ENCODE data around the gene TMEM91. TPM values are rescaled to one million over a fixed set of nuclear protein-coding genes. Genes with fewer than 3 reads are reported as not detected.
A peak's percentile ranks its signal among the peaks of the same experiment; 100 is the strongest.
"Not testable (repeated sequence)": the region's sequence is repeated elsewhere in the genome, so short reads cannot be mapped to it uniquely, and the experiment has no call there.

The TMEM91 gene
- total and polyA plus RNA-seq, 2 experiments from 2014 or later: 27.5 to 51.8 TPM

DNA sequence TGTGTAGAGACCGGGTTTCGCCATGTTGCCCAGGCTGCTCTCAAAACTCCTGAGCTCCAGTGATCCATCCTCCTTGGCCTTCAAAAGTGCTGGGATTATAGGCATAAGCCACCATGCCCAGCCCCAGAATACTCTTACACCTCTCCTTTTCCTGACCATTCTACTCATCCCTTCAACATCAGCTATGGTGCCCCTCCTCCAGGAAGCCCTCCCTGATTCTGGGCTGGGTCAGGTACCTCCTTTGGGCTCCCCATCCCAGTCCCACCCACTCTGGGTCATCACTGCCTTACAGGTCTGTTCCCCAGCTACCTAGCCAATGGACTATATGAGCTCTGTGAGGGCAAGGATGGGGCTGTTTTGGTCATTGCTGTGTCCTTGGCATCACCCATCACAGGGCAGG lies 32.2 kb upstream of the TMEM91 start:
- H3K36me3 ChIP-seq (replicated peaks; ENCODE audit: insufficient read depth, low read depth): no peaks in the 10 kb centered on the region
- no peaks in the 10 kb centered on the region for H4K20me1 ChIP-seq (ENCODE audit: insufficient read depth, poor library complexity, severe bottlenecking)
- no peak overlapping the region for H3K4me3 ChIP-seq
- H3K79me2 ChIP-seq: peaks cover 4% of the 10 kb centered on the region
- H3K4me2 ChIP-seq: no peak overlapping the region
- WGBS (ENCODE audit: low lambda C conversion rate, missing lambda C conversion rate): 100% methylated on average over 2 of the region's 2 CpGs
- H2AFZ ChIP-seq: no peak overlapping the region
- H3K27ac ChIP-seq: no peak overlapping the region
- no peaks in the 10 kb centered on the region for H3K9me3 ChIP-seq (ENCODE audit: low read depth)
- no peaks in the 10 kb centered on the region for H3K9me2 ChIP-seq (replicated peaks; ENCODE audit: insufficient read depth)
- H3K4me1 ChIP-seq (ENCODE audit: insufficient read depth): no peaks in the 10 kb centered on the region
- no peaks in the 10 kb centered on the region for H3K27me3 ChIP-seq
- DNase-seq (ENCODE audit: low spot score): no peak
- TF ChIP-seq EZH2phosphoT487 (IDR thresholded peaks at IDR 0.05; ENCODE audit: low read depth, severe bottlenecking, unreplicated experiment) (no peak), EZH2 (IDR thresholded peaks at IDR 0.05; ENCODE audit: borderline replicate concordance) (no peak)
- TF ChIP-seq, protein P1, sequence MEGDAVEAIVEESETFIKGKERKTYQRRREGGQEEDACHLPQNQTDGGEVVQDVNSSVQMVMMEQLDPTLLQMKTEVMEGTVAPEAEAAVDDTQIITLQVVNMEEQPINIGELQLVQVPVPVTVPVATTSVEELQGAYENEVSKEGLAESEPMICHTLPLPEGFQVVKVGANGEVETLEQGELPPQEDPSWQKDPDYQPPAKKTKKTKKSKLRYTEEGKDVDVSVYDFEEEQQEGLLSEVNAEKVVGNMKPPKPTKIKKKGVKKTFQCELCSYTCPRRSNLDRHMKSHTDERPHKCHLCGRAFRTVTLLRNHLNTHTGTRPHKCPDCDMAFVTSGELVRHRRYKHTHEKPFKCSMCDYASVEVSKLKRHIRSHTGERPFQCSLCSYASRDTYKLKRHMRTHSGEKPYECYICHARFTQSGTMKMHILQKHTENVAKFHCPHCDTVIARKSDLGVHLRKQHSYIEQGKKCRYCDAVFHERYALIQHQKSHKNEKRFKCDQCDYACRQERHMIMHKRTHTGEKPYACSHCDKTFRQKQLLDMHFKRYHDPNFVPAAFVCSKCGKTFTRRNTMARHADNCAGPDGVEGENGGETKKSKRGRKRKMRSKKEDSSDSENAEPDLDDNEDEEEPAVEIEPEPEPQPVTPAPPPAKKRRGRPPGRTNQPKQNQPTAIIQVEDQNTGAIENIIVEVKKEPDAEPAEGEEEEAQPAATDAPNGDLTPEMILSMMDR (IDR thresholded peaks at IDR 0.05; ENCODE audit: poor library complexity): no peak

DNA sequence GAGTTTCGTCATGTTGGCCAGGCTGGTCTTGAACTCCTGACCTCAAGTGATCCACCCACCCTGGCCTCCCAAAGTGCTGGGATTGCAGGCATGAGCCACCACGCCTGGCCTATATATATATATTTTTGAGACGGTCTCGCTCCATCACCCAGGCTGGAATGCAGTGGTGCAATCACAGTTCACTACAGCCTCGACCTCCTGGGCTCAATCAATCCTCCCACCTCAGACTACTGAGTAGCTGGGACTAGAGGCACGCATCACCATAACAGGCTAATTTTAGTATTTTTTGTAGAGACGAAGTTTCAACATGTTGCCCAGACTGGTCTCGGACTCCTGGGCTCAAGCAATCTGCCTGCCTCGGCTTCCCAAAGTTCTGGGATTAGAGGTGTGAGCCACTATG lies 29.4 kb upstream of the TMEM91 start:
- not testable (repeated sequence) for H3K4me1 ChIP-seq (ENCODE audit: insufficient read depth); H3K9me3 ChIP-seq (ENCODE audit: low read depth); H3K9me2 ChIP-seq (replicated peaks; ENCODE audit: insufficient read depth); H3K4me2 ChIP-seq; H3K27me3 ChIP-seq; H3K4me3 ChIP-seq; DNase-seq (ENCODE audit: low spot score); H2AFZ ChIP-seq; H4K20me1 ChIP-seq (ENCODE audit: insufficient read depth, poor library complexity, severe bottlenecking); H3K27ac ChIP-seq; H3K36me3 ChIP-seq (replicated peaks; ENCODE audit: insufficient read depth, low read depth)
- peaks cover 27% of the 10 kb centered on the region for H3K79me2 ChIP-seq
- 94% methylated on average over 9 of the region's 9 CpGs for WGBS (ENCODE audit: low lambda C conversion rate, missing lambda C conversion rate)

DNA sequence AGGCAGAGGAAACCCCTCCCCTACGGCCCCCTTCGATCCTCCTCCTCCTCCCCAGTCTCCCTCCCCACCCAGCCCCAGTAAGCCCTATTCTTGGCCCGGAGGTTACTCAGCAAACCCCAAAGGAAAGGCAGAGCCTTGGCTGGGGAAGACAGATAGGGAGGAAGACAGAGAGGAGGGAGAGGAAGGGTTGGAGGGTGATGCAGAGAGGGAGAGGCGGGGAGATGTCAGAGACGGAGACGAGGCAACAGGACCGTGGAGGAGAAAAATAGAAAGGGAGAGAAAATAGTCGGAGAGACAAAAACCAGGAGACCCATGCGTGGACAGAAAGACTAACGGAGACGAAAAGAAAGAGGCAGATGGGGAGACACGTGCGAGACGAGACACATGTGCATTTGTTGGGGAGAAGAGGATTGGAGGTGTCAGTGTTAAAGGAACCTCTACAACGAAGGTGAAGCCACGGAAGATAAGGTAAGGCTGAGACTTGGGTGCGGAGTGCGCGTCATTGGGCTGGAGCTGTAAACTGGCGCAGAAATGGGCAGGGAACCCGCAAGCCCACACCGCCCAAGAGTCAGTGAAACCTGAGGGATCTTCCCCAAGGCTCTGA lies 25.5 kb upstream of the TMEM91 start:
- DNase-seq (ENCODE audit: low spot score): no peak
- Histone ChIP-seq H3K79me2 (peaks cover 37% of the 10 kb centered on the region), H3K27ac (no peak overlapping the region), H3K4me3 (peak overlapping the region; percentile 80), H3K36me3 (replicated peaks; ENCODE audit: insufficient read depth, low read depth) (no peaks in the 10 kb centered on the region), H3K9me3 (ENCODE audit: low read depth) (no peaks in the 10 kb centered on the region), H3K9me2 (replicated peaks; ENCODE audit: insufficient read depth) (no peaks in the 10 kb centered on the region), H4K20me1 (ENCODE audit: insufficient read depth, poor library complexity, severe bottlenecking) (peaks cover 10% of the 10 kb centered on the region), H3K27me3 (peaks cover 5% of the 10 kb centered on the region), H2AFZ (no peak overlapping the region), H3K4me2 (peak overlapping the region; percentile 89), H3K4me1 (ENCODE audit: insufficient read depth) (peaks cover 6% of the 10 kb centered on the region)
- TF ChIP-seq EZH2 (IDR thresholded peaks at IDR 0.05; ENCODE audit: borderline replicate concordance): no peak
- TF ChIP-seq, protein P1 (IDR thresholded peaks at IDR 0.05; ENCODE audit: poor library complexity): no peak
- TF ChIP-seq EZH2phosphoT487 (IDR thresholded peaks at IDR 0.05; ENCODE audit: low read depth, severe bottlenecking, unreplicated experiment): no peak
- WGBS (ENCODE audit: low lambda C conversion rate, missing lambda C conversion rate): 17% methylated on average over 21 of the region's 22 CpGs

DNA sequence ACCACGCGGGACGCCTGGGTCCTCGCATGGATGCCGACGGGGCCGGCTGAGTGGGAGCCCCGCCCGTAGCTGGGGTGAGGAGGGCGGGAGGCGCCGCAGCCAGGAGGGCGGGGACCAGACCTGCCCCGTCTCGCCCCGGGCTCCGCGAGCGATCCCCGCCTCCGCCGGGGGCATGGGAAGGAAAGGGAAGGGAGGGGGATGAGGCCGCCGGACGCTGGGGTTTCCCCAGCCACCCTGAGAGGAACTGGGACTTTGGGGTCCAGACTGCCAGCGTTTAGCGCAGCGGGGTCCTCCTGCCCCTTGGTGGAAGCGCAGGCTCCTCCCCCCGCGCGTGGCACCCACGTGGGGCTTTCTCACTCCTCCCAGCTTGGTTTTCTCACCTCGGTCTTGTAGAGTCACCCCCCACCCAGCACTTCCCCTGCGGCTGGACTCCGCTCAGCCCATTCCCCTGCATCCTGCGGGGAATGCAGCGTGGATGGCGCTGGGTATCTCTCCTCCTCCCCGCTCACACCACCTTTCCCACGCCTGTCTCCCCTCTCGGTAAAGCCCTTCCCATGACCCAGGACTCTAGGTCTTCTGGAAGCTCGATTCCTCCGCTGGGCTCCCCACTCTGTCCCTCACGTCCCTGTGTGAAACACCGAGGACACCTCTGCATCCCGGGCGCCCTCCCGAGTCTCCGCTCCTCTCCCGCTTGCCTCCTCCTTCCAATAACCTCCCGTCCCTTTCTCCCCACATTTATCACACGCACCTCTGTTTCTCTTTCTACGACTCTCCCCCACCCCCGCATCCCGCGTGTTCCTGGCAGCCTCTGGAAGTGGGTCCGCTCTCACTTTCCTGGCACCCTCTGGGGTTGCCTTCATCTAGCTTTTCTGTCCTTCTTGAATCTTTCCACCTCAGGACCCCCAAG lies 24.7 kb upstream of the TMEM91 start:
- no peak overlapping the region for H3K27ac ChIP-seq
- H3K4me2 ChIP-seq: peak overlapping the region; percentile 89
- under 1% methylated on average over 32 of the region's 58 CpGs for WGBS (ENCODE audit: low lambda C conversion rate, missing lambda C conversion rate)

More for the DNA sequence above, 24.7 kb upstream of the TMEM91 start:
- no peaks in the 10 kb centered on the region for H3K9me3 ChIP-seq (ENCODE audit: low read depth)
- H4K20me1 ChIP-seq (ENCODE audit: insufficient read depth, poor library complexity, severe bottlenecking): peaks cover 10% of the 10 kb centered on the region
- H3K27me3 ChIP-seq: peaks cover 5% of the 10 kb centered on the region
- no peaks in the 10 kb centered on the region for H3K36me3 ChIP-seq (replicated peaks; ENCODE audit: insufficient read depth, low read depth)
- TF ChIP-seq, protein P1 (IDR thresholded peaks at IDR 0.05; ENCODE audit: poor library complexity): no peak
- TF ChIP-seq EZH2 (IDR thresholded peaks at IDR 0.05; ENCODE audit: borderline replicate concordance) (peak; percentile 0), EZH2phosphoT487 (IDR thresholded peaks at IDR 0.05; ENCODE audit: low read depth, severe bottlenecking, unreplicated experiment) (no peak)
- peak; percentile 65 for DNase-seq (ENCODE audit: low spot score)
- peak overlapping the region; percentile 80 for H3K4me3 ChIP-seq
- no peaks in the 10 kb centered on the region for H3K9me2 ChIP-seq (replicated peaks; ENCODE audit: insufficient read depth)
- no peak overlapping the region for H2AFZ ChIP-seq
- H3K4me1 ChIP-seq (ENCODE audit: insufficient read depth): peaks cover 6% of the 10 kb centered on the region
- H3K79me2 ChIP-seq: peaks cover 37% of the 10 kb centered on the region
